Measurements from ENCODE around the gene RNF183. TPM values are rescaled to one million over a fixed set of nuclear protein-coding genes. Genes with fewer than 3 reads are reported as not detected.

Gene RNF183
- total and polyA plus RNA-seq, 2 of the 4 experiments (the other 2 are of a cell fraction): not detected

- Histone ChIP-seq H3K9me1 (ENCODE audit: insufficient read depth, low read length) (no peaks in the 10 kb centered on the region), H3K14ac (replicated peaks; ENCODE audit: low read depth, low read length) (no peak overlapping the region; the same call in 1 of the 2 replicates), H4K20me1 (ENCODE audit: insufficient read depth, low read length) (no peaks in the 10 kb centered on the region), H3K4me3 (ENCODE audit: insufficient read depth, low read depth, low read length) (no peak overlapping the region), H2BK120ac (ENCODE audit: low read depth, low read length) (no peak overlapping the region), H3K4ac (ENCODE audit: low read depth, low read length) (no peak overlapping the region), H2BK20ac (ENCODE audit: low read depth, low read length) (no peak overlapping the region), H4K8ac (ENCODE audit: low read depth in 2 of 2, low read length in 2 of 2) (no peak overlapping the region), H4K91ac (ENCODE audit: insufficient read depth, low read depth, low read length) (no peak overlapping the region), H3K56ac (ENCODE audit: extremely low read depth, insufficient read depth, low read length) (no peak overlapping the region), H3K27ac (ENCODE audit: insufficient read depth, low read length) (no peak overlapping the region), H4K5ac (ENCODE audit: low read depth, low read length) (no peak overlapping the region), H3K4me1 (ENCODE audit: control insufficient read depth, insufficient read depth, low read length) (no peaks in the 10 kb centered on the region), H2AFZ (replicated peaks; ENCODE audit: low read length, poor library complexity) (no peak overlapping the region), H3K18ac (ENCODE audit: low read depth, low read length) (no peak overlapping the region), H2BK15ac (ENCODE audit: low read depth, low read length) (no peak overlapping the region), H3K4me2 (ENCODE audit: low read depth, low read length) (no peak overlapping the region), H2BK5ac (ENCODE audit: low read depth, low read length, poor library complexity, severe bottlenecking) (no peak overlapping the region), H2AK5ac (ENCODE audit: low read depth, low read length) (no peak overlapping the region), H3K79me1 (ENCODE audit: low read depth in 1 of 2, low read length in 2 of 2) (no peaks in the 10 kb centered on the region), H3K27me3 (ENCODE audit: control insufficient read depth, insufficient read depth, low read length) (peaks cover 12% of the 10 kb centered on the region), H2AK9ac (replicated peaks; ENCODE audit: low read depth, low read length, poor library complexity) (no peak overlapping the region), H3K36me3 (ENCODE audit: control insufficient read depth, insufficient read depth, low read length) (no peaks in the 10 kb centered on the region), H3K9ac (ENCODE audit: low read depth, low read length) (no peak overlapping the region), H3K9me3 (ENCODE audit: control insufficient read depth, insufficient read depth, low read length) (peaks cover 2% of the 10 kb centered on the region; the same call in 1 of the 2 replicates), H3K23ac (ENCODE audit: low read depth, low read length) (no peak overlapping the region)
- DNase-seq: no peak
- BruUV-seq (replicated peaks): no TSS peak
- no peak for ATAC-seq (ENCODE audit: low read depth)
- dilution Hi-C loops (cut with HindIII; ENCODE audit: low sequenced_read_pairs, unreplicated experiment) (no loop called here), in situ Hi-C loops (cut with MboI; ENCODE audit: low sequenced_read_pairs) (no loop called here), intact Hi-C loops (cut with micrococcal nuclease) (no loop called here)
- TF ChIP-seq CHD1 (IDR thresholded peaks at IDR 0.05; ENCODE audit: low read depth, low read length): no peak
- POLR2A ChIA-PET (ENCODE audit: unreplicated experiment): no interaction called here
- CTCF ChIA-PET: no interaction called here
- no CpG with 5 or more reads among the region's 2 CpGs for WGBS, 2 experiments (ENCODE audit: extremely low coverage in 2 of 2, insufficient read length in 1 of 2)
These were observed 15.9 kb upstream of the RNF183 start for GRCh38 chr9:113319054-113319453.
